ENCODE results near the gene CEP70. TPM values are rescaled to one million over a fixed set of nuclear protein-coding genes. Genes with fewer than 3 reads are reported as not detected.
"Not testable (repeated sequence)": the region's sequence is repeated elsewhere in the genome, so short reads cannot be mapped to it uniquely, and the experiment has no call there.

The CEP70 gene
- total RNA-seq, 2 experiments from 2014 or later = 9.8 to 10.5 TPM

GRCh38 chr3:138492980-138493675 lies 100.9 kb downstream of the CEP70 start:
- no peak for ATAC-seq
- DNase-seq = no peak
- H3K4me1 Mint-ChIP-seq = peaks cover 9% of the 10 kb centered on the region
- peaks cover 7% of the 10 kb centered on the region for H3K36me3 Mint-ChIP-seq
- H3K27ac Mint-ChIP-seq = no peak overlapping the region
- H3K9me3 Mint-ChIP-seq (ENCODE audit: low read depth) = peaks cover 8% of the 10 kb centered on the region
- no peak overlapping the region for H3K4me3 Mint-ChIP-seq
- peaks cover 5% of the 10 kb centered on the region for H3K27me3 Mint-ChIP-seq
- CTCF ChIA-PET = no interaction called here

DNA sequence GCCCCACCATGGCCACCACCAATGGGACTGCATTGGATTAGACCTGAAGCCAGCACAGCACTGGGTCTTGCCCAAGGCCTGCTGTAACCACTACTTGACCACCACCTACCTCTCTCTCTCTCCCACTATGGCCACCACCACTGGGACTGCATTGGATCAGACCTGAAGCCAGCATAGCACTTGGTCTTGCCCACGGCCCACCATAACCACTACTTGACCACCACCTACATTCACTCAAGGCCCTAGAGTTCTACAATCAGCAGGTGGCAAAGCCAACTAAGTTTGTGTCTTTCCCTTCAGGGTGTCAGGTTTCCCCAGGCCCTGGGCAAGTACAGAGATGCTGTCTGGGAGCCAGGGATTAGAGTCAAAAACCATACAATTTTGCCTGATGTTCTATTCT lies 102.1 kb downstream of the CEP70 start:
- H3K36me3 Mint-ChIP-seq = peaks cover 7% of the 10 kb centered on the region
- DNase-seq (no peak), ATAC-seq (no peak)
- H3K4me1 Mint-ChIP-seq = peaks cover 9% of the 10 kb centered on the region
- H3K27ac Mint-ChIP-seq = no peak overlapping the region
- H3K9me3 Mint-ChIP-seq (ENCODE audit: low read depth) = peaks cover 16% of the 10 kb centered on the region
- peaks cover 5% of the 10 kb centered on the region for H3K27me3 Mint-ChIP-seq
- CTCF ChIA-PET = no interaction called here
- no peak overlapping the region for H3K4me3 Mint-ChIP-seq

GRCh38 chr3:138486580-138486979 lies 107.5 kb downstream of the CEP70 start:
- H3K4me3 Mint-ChIP-seq, H3K27me3 Mint-ChIP-seq, CTCF ChIA-PET, H3K36me3 Mint-ChIP-seq, H3K27ac Mint-ChIP-seq, ATAC-seq, H3K4me1 Mint-ChIP-seq, DNase-seq: not testable (repeated sequence)
- H3K9me3 Mint-ChIP-seq (ENCODE audit: low read depth) = peaks cover 28% of the 10 kb centered on the region

- H3K27ac Mint-ChIP-seq, H3K36me3 Mint-ChIP-seq, H3K4me3 Mint-ChIP-seq, DNase-seq, ATAC-seq, H3K4me1 Mint-ChIP-seq, CTCF ChIA-PET: not testable (repeated sequence)
- Mint-ChIP-seq H3K9me3 (ENCODE audit: low read depth) (peaks cover 26% of the 10 kb centered on the region), H3K27me3 (peaks cover 15% of the 10 kb centered on the region)
Measured at GRCh38 chr3:138484672-138485071, 109.4 kb downstream of the CEP70 start.

- Mint-ChIP-seq H3K9me3 (ENCODE audit: low read depth) (no peaks in the 10 kb centered on the region), H3K4me3 (no peak overlapping the region), H3K36me3 (no peaks in the 10 kb centered on the region), H3K27me3 (peaks cover 21% of the 10 kb centered on the region), H3K27ac (no peak overlapping the region), H3K4me1 (no peaks in the 10 kb centered on the region)
- peak; percentile 62 for DNase-seq
- CTCF ChIA-PET = interaction anchor here (0.6 to 2.1 kb wide), 13 partner anchors 9 to 456 kb away, joined by 3 to 12 read pairs (median 4); partner anchors contain the start of gene CEP70
- ATAC-seq = peak; percentile 58
Measured at GRCh38 chr3:138479438-138479863, 114.6 kb downstream of the CEP70 start.

GRCh38 chr3:138477801-138478200 lies 116.3 kb downstream of the CEP70 start:
- H3K27me3 Mint-ChIP-seq = peaks cover 17% of the 10 kb centered on the region
- CTCF ChIA-PET = interaction anchor here (1.9 to 2.1 kb wide), 2 partner anchors 10 to 60 kb away, joined by 4 to 8 read pairs; no protein-coding TSS in a partner anchor
- H3K9me3 Mint-ChIP-seq (ENCODE audit: low read depth) = no peaks in the 10 kb centered on the region
- no peak overlapping the region for H3K4me3 Mint-ChIP-seq
- no peak overlapping the region for H3K27ac Mint-ChIP-seq
- no peaks in the 10 kb centered on the region for H3K4me1 Mint-ChIP-seq
- no peaks in the 10 kb centered on the region for H3K36me3 Mint-ChIP-seq
- DNase-seq (no peak), ATAC-seq (no peak)

GRCh38 chr3:138477120-138477519 lies 116.9 kb downstream of the CEP70 start:
- ATAC-seq (no peak), DNase-seq (no peak)
- Mint-ChIP-seq H3K27me3 (peaks cover 17% of the 10 kb centered on the region), H3K27ac (no peak overlapping the region), H3K36me3 (no peaks in the 10 kb centered on the region), H3K4me1 (no peaks in the 10 kb centered on the region), H3K4me3 (no peak overlapping the region), H3K9me3 (ENCODE audit: low read depth) (no peaks in the 10 kb centered on the region)
- CTCF ChIA-PET = no interaction called here

DNA sequence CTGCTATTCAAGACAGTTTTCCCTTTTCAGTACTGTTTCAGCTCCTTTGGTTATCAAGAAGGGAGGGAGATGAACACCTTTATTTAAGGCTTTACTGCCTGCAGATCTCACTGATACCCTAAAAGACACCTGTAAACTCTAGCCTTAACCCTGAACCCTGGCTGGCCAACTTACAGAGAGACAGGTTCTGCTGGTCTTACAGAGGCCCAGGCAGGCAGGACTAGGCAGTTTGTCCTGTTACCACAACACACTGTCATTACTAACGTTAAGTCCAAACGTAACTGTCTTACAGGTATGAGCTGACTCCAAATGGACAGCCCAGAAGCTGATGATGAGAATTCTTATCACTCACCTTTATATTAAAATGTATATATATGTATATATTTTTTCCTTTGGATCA lies 117.5 kb downstream of the CEP70 start:
- Mint-ChIP-seq H3K36me3 (no peaks in the 10 kb centered on the region), H3K4me3 (no peak overlapping the region), H3K27me3 (peaks cover 17% of the 10 kb centered on the region), H3K27ac (no peak overlapping the region), H3K9me3 (ENCODE audit: low read depth) (no peaks in the 10 kb centered on the region), H3K4me1 (no peaks in the 10 kb centered on the region)
- ATAC-seq = no peak
- no peak for DNase-seq
- CTCF ChIA-PET = no interaction called here

- Mint-ChIP-seq H3K9me3 (ENCODE audit: low read depth) (no peaks in the 10 kb centered on the region), H3K27ac (no peak overlapping the region), H3K27me3 (peaks cover 8% of the 10 kb centered on the region), H3K4me1 (no peaks in the 10 kb centered on the region), H3K36me3 (no peaks in the 10 kb centered on the region), H3K4me3 (no peak overlapping the region)
- CTCF ChIA-PET = interaction anchor here (0.9 kb wide), 1 partner anchor 11 kb away, joined by 3 read pairs; no protein-coding TSS in a partner anchor
- DNase-seq (no peak), ATAC-seq (no peak)
Measured at GRCh38 chr3:138474163-138474562, 119.9 kb downstream of the CEP70 start.

DNA sequence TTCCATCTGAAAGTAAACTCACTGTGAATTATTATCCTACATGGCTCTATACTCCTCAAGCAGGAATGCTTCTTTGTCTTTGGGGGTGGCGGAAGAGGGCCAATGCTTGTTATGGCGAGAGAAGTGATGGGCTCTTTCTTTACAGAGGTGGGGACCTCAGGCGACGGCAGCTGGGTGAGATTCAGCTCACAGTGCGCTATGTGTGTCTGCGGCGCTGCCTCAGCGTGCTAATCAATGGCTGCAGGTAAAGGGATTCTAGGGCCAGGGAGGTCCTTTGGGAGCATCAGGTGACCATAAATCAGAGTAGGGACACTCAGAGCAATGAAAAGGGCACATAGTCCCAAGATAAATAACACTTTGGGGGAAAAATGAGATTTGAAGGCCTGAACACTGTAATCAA lies 120.7 kb downstream of the CEP70 start:
- Mint-ChIP-seq H3K27me3 (peaks cover 8% of the 10 kb centered on the region), H3K9me3 (ENCODE audit: low read depth) (no peaks in the 10 kb centered on the region), H3K4me3 (no peak overlapping the region), H3K4me1 (no peaks in the 10 kb centered on the region), H3K27ac (no peak overlapping the region), H3K36me3 (no peaks in the 10 kb centered on the region)
- DNase-seq (no peak), ATAC-seq (no peak)
- CTCF ChIA-PET = no interaction called here

DNA sequence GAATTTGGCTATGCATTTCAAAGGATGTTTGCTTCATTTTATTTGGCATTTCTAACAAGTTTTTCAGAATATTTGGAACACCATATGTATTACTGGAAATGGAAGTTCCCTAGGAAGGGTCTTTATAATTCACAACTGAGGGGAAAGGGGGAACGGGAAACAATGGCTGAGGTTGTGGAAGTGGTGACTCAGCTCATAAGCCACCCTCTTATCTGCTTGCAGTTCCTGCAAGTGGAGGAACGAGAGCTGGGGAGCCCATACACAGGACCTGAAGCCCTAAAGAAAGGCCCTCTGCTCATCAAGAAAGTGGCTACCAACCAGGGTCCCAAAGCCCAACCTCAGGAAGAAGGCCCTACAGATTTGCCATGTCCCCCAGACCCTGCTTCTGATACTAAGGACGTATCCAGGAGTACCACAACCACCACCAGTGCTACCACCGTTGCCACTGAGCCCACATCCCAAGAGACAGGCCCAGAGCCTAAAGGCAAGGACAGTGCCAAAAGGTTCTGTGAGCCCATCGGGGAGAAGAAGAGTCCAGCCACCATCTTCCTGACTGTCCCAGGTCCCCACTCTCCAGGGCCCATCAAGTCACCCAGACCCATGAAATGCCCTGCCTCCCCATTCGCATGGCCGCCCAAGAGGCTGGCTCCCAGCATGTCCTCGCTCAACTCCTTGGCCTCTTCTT lies 121.8 kb downstream of the CEP70 start:
- no peaks in the 10 kb centered on the region for H3K36me3 Mint-ChIP-seq
- H3K4me1 Mint-ChIP-seq = no peaks in the 10 kb centered on the region
- H3K27ac Mint-ChIP-seq = no peak overlapping the region
- no peak for DNase-seq
- peaks cover 8% of the 10 kb centered on the region for H3K27me3 Mint-ChIP-seq
- CTCF ChIA-PET = no interaction called here
- ATAC-seq = no peak
- H3K9me3 Mint-ChIP-seq (ENCODE audit: low read depth) = no peaks in the 10 kb centered on the region
- H3K4me3 Mint-ChIP-seq = no peak overlapping the region

GRCh38 chr3:138471481-138471880 lies 122.6 kb downstream of the CEP70 start:
- no peak for DNase-seq
- ATAC-seq = no peak
- H3K36me3 Mint-ChIP-seq = no peaks in the 10 kb centered on the region
- H3K27ac Mint-ChIP-seq = no peak overlapping the region
- H3K4me3 Mint-ChIP-seq = no peak overlapping the region
- no peaks in the 10 kb centered on the region for H3K9me3 Mint-ChIP-seq (ENCODE audit: low read depth)
- CTCF ChIA-PET = interaction anchor here (2.1 kb wide), 1 partner anchor 8 kb away, joined by 6 read pairs; no protein-coding TSS in a partner anchor
- peaks cover 8% of the 10 kb centered on the region for H3K27me3 Mint-ChIP-seq
- no peaks in the 10 kb centered on the region for H3K4me1 Mint-ChIP-seq

DNA sequence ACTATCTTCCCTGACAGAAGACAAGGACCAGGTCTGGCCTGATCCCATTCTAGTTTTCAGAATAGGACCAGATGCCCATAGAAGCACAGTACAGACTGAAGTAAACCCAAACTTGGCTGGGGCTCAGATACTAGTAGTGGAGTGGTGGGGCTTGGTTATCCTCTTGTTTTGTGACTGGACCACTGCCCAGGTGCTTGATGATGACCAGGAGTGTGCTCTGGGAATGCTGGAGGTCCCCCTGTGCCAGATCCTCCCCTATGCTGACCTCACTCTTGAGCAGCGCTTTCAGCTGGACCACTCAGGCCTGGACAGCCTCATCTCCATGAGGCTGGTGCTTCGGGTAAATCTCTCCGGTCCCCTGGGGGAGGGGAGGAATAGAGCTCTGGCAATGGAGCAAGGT lies 123.4 kb downstream of the CEP70 start:
- H3K36me3 Mint-ChIP-seq = no peaks in the 10 kb centered on the region
- ATAC-seq = no peak
- peaks cover 12% of the 10 kb centered on the region for H3K27me3 Mint-ChIP-seq
- H3K4me3 Mint-ChIP-seq = no peak overlapping the region
- CTCF ChIA-PET = interaction anchor here (1.0 to 2.1 kb wide), 2 partner anchors 9 to 53 kb away, joined by 3 to 6 read pairs; no protein-coding TSS in a partner anchor
- H3K4me1 Mint-ChIP-seq = no peaks in the 10 kb centered on the region
- H3K27ac Mint-ChIP-seq = no peak overlapping the region
- no peak for DNase-seq
- H3K9me3 Mint-ChIP-seq (ENCODE audit: low read depth) = no peaks in the 10 kb centered on the region

DNA sequence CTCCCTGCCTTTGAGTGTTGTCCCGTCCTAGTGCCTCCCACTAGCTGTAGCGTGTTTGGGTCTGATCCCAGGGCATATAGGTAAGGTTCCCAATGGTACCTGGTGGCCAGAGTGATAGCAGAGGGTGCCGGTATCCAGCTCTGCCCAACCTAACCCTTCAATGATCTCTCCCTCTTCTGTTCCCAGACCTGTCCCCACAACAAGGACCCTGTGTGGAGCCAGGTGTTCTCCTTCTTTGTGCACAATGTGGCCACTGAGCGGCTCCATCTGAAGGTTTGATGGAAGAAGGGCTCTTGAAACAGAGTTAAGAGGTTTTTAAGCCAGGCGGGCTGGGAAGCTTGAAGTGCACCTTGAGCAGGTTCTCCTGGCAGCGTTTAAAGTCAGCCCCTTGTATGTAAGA lies 124.2 kb downstream of the CEP70 start:
- CTCF ChIA-PET = interaction anchor here (1.0 to 2.1 kb wide), 2 partner anchors 9 to 52 kb away, joined by 3 to 6 read pairs; no protein-coding TSS in a partner anchor
- no peaks in the 10 kb centered on the region for H3K9me3 Mint-ChIP-seq (ENCODE audit: low read depth)
- no peaks in the 10 kb centered on the region for H3K36me3 Mint-ChIP-seq
- peaks cover 9% of the 10 kb centered on the region for H3K27me3 Mint-ChIP-seq
- H3K4me1 Mint-ChIP-seq = no peaks in the 10 kb centered on the region
- ATAC-seq = no peak
- no peak overlapping the region for H3K4me3 Mint-ChIP-seq
- no peak overlapping the region for H3K27ac Mint-ChIP-seq
- no peak for DNase-seq
